DMS 273 (cell line): ENCODE results near the gene SEC11A.

Source experiments
- DNase-seq: peaks from one replicate; lab custom pipeline; 2025; ENCODE audit not compliant: unreplicated experiment; lab: John Stamatoyannopoulos, UW

The SEC11A gene

DNA sequence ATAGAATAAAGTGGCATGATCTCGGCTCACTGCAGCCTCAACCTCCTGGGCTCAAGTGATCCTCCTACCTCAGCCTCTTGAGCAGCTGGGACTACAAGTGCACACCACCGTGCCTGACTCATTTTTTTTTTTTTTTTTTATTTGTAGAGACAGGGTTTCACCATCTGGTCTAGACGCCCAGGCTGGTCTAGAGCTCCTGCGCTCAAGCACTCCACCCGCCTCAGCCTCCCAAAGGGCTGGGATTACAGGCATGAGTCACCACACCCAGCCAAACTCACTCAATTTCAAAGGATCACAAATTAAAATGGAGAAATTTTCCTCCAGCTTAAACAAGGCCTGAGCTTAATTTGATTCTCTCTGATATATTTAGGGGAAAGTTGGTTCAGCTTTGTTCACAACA lies 30.6 kb downstream of the SEC11A start:
- peak; percentile 73 for DNase-seq

- peak; percentile 30 for DNase-seq
Measured at GRCh38 chr15:84684092-84684491, 31.8 kb downstream of the SEC11A start.

DNA sequence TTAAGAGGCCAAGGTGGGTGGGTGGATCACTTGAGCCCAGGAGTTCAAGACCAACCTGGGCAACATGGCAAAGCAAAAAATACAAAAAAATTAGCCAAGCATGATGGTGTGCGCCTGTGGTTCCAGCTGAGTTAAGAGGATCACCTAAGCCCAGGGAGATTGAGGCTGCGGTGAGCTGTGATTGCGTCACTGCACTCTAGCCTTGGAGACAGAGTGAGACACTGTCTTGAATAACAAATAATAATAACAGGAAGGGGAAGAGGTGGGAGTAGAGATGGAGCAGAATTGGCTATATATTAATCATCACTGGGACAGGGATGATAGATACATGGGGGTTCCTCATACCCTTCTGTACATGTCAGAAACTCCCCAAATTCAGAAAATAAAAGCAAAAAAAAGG lies 34.1 kb downstream of the SEC11A start:
- no peak for DNase-seq

- no peak for DNase-seq
Measured at GRCh38 chr15:84671211-84671610, 44.7 kb downstream of the SEC11A start.

GRCh38 chr15:84669726-84670125 lies 46.2 kb downstream of the SEC11A start:
- no peak for DNase-seq

DNA sequence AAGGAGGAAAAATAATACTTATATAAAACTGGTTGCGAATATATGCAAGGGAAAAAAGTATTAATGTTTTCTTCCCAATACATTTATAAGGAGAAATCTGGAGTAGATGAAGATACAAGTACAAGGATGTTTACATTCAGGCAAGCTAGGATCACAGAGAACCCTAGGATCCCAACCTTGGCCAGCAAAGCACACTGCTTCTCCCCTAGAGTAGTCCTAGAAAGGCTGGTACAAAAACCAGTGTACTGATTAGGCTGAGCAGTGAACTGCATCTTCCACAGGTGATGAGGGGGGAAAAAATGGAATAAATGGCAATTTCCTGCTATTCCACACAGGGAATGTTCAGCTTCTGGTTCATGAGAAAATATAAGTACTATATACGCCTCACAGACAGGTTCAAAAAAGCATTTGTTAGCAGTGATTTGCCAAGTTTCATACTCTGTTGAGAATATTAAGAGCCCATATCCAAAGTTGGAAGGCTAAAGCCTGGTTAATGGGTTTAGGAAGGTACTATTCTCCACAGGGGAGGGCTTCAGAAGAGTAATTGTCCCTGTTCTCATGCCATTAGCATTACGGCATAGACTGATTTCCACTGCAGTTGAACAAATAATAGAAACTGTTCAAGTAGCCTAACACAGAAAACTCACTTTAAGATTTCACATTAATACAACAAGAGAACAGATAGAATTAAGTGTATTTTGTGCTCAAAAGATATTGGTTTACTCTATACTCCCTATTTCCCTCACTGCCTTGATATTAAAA lies 47.5 kb downstream of the SEC11A start:
- DNase-seq = no peak

DNA sequence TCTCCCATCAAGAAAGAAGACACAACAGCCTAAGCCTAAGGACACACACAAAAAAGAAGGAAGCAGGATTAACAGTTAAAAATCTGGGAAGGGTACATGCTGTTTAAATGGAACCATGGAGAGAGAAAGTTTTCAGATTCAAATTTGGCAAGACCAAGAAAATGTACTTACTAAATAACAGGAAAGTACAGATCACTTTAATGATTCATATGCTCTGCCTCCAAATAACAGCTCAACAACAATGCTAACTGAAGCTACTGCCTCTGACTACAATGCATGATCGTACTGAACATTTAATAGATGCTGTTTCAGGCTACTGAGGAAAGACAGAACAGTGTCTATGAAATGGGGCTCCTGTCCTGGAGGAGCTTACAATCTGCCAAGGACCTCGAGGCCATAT lies 49.6 kb downstream of the SEC11A start:
- DNase-seq = no peak

DNA sequence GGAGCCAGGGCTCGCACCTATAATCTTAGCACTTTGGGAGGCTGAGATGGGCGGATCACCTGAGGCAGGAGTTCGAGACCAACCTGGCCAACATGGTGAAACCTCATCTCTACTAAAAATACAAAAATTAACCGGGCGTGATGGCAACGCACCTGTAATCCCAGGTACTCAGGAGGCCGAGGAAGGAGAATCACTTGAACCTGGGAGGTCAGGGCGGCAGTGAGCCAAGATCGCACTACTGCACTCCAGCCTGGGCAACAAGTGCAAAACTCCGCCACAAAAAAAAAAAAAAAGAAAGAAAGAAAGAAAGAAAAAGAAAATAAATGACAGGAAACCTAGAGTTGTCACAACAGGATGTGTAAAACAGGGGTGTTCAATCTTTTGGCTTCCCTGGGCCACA lies 54.9 kb downstream of the SEC11A start:
- no peak for DNase-seq

DNA sequence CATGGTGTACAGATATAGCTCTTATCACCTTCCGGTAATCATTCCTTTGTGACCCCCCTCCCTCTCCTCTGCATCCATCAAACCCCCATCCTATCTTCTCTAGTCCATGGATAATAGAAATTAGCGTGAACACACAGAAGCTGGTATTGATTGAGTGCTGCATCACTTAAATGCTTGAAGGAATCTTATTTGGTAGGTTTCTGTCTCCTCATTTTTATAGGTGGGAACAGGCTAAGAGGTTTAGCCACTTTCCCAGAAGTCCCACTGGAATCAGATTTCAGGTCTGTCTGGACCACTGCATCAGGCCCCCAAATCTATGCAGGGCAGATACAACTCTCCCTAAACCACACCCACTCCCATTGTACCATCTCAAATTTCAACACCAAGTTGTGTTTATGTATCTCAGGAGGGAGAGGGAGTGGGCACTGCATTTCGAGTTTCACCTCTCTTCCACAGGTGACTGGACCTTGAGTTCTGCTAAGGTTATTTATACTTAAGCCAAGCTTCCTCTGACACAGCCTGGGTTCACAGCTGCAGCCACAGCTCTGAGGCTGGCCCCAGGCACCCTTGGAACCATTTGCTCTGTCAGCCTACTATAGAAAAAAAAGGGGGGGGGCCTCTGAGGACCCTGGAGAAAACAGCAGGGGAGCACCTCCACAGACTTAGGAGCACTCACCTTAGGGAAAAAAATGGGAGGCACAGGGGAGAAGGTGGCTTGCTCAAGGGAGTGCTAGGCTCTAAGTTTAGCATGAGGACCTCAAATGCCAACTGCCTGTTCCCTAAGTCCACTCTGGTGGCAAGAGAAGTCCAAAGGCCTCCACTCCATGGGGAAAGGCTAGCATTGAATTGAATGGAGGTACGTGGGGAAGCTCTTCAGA lies 55.8 kb downstream of the SEC11A start:
- peak; percentile 7 for DNase-seq

DNA sequence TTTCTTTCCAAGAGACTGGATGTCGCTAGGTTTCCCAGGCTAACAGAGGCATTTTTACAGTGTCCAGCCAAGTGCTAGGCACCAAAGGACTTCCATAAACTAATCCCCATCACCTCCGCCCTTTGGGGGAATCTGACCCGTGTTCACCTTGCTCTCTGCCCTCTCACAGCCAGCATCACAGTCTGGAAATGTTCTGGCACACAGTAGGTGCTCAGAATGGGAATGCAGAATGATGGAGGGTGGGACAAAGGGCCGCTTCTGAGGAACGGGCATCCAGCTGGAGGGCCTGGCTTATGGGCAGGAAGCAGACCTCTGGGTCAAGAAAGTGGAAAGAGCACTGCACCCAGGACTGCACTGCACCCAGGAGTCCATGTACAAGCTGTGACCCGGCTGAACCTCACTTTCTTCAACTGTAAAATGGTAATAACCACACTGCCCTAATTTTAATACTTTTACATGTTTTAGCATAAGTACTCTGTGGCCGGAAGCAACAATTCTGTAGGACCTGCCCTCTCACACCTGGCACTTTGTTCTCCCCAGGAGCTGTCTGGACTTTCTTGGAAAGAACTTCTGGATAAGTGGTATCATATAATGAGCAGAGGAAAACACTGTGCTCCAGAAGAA lies 57.0 kb downstream of the SEC11A start:
- no peak for DNase-seq

DNA sequence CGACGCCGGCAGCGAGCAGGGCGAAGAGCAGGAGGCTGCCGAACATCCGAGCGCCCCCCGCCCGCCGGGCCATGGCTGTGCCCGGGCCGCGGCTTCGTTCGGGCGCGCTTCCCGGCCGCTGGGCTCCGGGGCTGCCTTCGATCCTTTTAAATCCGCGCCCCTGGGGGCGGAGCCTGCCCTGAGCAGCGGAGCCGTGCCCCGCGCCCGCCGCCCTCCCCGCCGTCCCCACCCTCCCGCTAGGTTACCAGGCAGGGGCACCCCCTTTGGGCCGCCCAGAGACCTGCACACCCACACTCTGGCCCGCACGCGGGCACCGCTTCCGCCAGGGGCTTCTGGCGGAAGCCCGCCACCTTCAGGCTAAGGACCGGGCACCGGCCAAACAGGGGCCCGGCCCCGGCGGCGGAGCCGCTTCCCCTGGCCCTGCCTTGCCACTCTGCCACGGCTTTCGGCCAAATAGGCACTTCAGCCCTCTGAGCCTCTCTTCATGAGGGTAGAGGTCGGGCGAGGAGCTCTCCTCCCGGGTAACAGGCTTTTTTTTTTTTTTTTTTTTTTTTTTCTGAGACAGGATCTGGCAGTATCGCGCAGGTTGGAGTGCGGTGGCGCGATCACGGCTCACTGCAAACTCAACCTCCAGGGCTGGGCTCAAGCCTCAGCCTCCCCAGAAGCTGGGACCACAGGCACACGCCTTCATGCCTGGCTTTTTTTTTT lies 57.7 kb downstream of the SEC11A start, which contains the start of gene NMB:
TSS of gene NMB (minus strand) at position 120 of the 708 bp plus-strand sequence. CDS start at position 73, 47 bp downstream.
- peak; percentile 93 for DNase-seq

DNA sequence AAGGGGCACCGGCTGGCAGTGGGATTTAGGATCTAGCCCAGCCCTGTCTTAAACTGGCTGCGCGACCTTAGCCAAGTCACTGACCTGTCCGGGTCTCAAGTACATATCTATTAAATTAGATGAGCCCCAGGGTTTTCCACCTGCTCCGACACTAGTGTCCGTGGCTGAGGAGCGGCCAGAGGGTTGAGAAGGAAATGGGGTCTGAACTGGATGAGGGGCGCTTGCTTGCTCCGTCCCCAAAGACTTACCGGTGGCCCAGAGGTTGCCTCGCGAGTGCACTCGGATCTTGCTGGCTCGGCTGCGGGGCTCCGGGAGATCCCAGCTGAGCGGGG lies 58.2 kb downstream of the SEC11A start:
- no peak for DNase-seq

DNA sequence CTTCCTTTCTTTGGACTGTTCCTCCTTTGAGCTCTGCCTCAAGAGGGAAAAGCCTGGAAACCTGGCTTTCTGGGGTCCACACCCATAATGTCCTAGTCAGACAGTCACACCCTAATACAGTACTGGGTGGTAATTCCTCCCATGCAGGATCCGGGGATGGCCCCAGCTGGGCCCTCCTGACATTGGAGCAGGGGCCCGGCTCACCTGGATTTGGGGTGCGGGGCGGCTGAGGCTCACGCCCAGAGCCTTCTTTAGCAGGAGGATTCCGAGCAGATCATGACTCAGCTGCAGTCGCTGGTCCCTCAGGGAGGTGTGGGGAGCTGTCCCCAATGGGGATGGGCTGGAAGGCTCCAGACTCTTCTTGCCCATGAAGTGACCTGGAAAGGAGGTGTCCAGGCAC lies 59.0 kb downstream of the SEC11A start:
- no peak for DNase-seq

GRCh38 chr15:84654689-84655453 lies 61.1 kb downstream of the SEC11A start:
- DNase-seq = peak; percentile 91

DNA sequence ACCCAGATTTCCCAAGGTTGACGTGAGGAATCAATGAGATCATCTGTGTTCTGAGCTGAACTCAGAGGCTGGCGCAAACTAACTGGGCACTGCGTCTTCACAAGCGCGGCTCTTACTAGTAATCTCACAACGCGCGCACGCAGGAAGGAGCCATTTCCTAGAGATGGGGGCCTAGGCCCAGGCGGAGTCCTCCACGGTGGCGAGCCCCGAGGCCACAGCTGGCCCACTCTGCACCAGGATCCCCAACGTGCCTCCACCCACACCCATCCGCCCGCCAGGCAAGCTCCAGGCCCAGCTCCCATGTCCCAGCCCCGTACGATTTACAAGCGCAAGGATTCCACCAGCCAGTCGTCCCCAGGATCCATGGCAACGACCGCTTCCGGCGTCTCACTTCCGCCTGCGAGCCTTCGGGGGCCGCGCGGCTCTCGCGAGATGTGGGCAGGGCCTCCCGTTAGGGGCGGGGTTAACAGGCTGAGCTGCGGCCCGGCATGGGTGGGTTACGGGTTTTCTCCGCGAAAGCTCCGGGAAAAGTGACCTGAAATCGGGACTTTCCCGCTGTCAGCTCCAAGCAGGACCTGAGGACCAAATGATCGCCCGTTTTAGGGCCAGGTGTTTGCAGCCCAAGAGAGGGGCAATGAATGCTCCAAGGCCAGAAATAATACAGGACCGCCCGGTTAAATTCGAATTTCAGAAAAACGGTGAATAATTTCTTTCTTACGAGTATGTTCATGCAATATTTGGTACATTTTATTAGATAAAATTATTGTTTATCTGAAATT lies 61.8 kb downstream of the SEC11A start, which contains the start of gene WDR73:
TSS of gene WDR73 (minus strand) at position 374 of the 779 bp plus-strand sequence. CDS start at position 365, 9 bp downstream.
- DNase-seq = peak; percentile 96

DNA sequence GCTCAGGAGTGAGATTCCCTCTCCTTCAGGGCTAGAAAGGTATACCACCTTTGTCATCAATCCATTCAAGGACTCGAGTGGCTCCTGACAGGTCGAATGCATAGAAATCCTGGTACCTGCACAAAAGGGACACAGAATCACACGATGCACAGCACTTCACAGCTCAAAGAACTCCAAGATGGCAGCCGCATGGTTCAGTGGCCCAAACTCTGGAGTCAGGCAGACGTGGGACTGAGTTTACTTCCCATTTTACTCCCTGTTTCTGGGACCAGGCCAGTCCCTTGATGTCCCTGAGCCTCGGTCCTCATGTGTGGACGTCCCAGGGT lies 62.4 kb downstream of the SEC11A start:
- DNase-seq = peak; percentile 45

DNA sequence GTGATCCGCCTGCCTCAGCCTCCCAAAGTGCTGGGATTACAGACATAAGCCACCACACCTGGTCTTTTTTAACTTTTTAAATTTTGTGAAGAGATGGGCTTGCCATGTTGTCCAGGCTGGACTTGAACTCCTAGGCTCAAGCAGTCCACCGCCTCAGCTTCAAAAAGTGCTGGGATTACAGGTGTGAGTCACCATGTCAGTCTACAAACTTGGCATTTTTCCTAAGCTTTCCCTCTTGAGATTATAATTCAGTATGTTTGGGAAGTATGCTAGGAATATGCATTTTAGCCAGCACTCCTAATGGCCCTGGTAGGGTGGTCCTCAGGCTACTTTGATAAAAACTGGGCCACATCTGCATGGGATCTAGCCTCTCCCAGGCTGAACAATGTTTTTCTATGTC lies 66.2 kb downstream of the SEC11A start:
- no peak for DNase-seq

DNA sequence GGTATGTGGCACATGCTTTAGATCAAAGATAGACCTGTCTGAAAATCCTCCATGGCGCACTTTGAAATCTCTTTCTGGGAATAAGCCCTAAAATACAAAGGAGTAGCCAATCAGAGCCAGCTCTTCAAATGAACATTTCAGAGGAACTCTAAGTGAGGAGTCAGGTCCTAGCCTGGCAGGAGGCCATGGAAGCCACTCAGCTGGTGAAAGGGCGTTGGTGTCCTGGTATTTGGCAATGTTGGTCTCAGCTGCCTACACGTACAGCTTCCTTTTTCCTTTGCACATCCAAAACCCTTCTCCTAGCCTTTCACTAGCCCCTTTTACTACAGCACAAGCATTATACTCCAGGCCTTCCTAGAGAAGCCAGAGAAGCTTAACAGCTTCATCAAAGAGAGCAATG lies 67.4 kb downstream of the SEC11A start:
- DNase-seq = no peak

- DNase-seq = no peak
Measured at GRCh38 chr15:84647726-84648125, 68.2 kb downstream of the SEC11A start.

DNA sequence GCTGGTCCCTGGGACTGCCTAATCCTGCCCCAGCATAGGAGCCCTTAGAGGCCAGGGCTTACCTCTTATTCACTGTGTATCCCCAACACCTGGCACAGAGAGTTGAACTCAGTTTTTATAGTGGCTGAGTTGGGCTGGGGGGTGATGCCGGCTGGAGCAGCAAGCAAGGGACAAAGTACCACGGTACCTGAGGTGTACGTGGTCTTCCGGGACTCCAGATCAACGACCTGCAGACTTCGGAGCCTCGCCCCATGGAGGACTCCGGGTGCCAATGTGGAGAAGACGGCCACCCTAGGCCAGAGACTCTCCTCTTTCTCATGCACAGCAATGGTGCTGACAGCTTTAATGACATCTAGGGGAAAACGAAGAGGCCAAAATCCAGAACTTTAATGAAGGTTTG lies 69.9 kb downstream of the SEC11A start:
- no peak for DNase-seq
